Activated T-cell treated with anti-CD3 and anti-CD28 coated beads for 1 hour (primary cell): ENCODE results near the gene HOXA9.

Experiments used
- DNase-seq: peaks from one replicate; pipeline ENCODE4 v3.0.0-alpha.2; 2020; ENCODE audit warnings: low read depth

HOXA9 gene

GRCh38 chr7:27151931-27152815 is 13.2 kb downstream of the HOXA9 start, which contains the start of gene HOXA3:
Gene HOXA3 (minus strand): TSS chr7:27152583. CDS start chr7:27110640, 41,943 bp downstream.
- DNase-seq = no peak

- DNase-seq = no peak
These were observed 13.9 kb downstream of the HOXA9 start for GRCh38 chr7:27151341-27151930.

GRCh38 chr7:27150568-27151340 is 14.6 kb downstream of the HOXA9 start:
- DNase-seq = peak; percentile 53

DNA sequence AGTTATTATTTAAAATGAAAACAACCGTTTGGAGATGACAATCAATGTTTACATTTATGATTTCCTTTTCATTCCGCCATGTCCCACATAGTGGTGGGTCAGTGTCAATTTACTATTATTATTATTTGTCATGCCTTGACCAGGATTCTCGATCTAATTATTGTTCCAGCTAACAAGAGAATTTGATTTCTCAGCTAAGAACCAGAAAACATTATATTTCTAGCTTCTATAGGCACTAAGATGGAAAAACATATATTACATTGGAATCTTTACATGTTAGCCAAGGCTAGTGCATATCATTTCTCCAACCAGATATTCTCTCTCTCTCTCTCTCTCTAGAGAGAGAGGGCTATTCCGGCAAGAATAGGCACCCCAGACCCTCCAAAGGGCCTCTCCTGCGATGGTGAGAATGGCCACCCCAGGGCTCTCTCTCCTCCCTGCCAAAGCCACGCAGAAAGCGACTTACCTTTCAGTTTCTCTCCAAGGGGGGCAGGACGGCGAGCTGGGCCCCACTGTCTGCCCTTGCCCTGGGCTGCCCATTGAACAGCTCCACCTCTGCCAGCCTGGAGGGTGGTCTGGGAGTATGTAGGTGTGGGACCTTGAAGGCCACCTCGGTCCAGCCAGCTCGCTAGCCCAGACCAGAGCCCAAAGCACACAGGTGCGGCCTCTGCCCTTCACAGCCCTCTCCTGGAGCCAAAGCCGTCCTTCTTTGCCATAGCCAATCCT is 15.3 kb downstream of the HOXA9 start:
- no peak for DNase-seq

GRCh38 chr7:27148756-27149641 is 16.3 kb downstream of the HOXA9 start:
- DNase-seq = no peak

DNA sequence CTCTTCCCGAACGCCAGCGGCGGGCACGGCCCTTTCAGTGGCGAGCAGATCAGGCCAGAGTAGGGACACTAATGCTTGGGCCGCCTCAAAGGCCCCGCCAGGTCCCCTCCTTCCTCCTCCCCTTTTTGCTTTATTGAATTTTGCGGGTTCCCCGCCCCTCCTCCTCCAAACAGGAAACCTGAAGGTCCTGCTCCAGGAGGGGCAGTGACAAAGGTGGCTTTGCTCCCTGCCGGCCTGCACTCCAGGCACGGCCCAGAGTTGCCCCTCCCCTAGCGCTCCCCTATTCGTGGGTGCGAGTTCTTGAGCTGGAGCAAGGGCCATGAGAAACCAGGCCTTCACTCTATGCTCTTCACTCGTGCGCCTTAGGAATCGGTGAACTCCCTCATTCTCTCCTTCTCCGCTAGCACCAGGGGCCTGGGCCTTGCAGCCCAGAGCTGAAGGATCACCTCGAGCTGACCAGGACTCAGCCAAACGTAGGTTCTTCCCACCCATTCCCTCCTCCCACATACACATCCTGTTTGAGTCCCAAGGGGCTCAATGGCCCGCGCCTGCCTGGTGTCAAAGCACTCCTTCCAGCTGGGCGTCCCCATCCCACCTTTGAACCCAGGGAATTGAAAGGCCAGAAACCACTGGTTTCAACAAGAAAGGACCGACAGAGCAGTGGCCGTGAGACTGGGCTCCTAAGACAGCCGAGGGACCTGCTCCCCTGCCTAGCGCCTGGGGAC is 17.1 kb downstream of the HOXA9 start:
- no peak for DNase-seq

DNA sequence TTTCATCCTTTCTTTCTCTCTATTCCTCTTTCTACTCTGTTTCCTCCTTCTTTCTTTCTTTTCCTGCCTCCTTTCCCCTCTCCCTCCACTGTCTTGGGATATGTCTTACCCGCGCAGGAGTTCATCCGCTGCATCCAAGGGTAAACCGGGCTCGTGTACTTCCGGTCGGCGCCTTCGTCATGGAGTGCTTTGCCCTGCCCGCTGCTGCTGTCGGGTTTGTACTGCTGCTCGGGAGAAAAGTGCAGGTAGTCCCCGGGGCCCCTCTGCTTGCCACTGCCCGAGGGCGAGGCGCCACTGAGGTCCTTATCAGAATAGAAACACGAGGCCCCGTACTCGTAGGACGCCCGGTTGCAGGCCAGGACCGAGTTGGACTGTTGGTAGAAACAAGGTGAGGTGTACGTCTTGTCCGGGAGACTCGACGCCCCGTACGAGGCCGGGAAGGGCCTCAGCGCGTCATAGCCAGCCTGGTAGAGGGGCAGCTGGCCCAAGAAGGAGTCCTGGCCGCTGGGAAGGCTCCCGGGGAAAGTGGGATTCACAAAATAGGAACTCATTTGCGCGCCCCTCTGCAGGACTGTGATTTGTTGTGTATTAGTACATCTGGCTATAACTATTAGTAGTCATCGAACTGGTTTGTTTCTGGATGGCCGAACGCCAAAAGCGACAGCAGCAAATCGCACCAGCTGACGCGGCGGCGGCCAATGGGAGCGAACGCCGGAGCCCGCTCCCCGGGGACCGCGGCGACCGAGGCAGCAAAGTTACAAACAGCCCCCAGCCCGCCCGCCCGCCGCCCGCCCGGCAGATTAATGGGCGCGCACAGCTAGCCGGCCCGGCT is 17.9 kb downstream of the HOXA9 start, which contains the start of gene HOXA6:
TSS of gene HOXA6 (minus strand) at position 576 of the 832 bp plus-strand sequence. CDS start at position 551, 25 bp downstream.
- DNase-seq = no peak

DNA sequence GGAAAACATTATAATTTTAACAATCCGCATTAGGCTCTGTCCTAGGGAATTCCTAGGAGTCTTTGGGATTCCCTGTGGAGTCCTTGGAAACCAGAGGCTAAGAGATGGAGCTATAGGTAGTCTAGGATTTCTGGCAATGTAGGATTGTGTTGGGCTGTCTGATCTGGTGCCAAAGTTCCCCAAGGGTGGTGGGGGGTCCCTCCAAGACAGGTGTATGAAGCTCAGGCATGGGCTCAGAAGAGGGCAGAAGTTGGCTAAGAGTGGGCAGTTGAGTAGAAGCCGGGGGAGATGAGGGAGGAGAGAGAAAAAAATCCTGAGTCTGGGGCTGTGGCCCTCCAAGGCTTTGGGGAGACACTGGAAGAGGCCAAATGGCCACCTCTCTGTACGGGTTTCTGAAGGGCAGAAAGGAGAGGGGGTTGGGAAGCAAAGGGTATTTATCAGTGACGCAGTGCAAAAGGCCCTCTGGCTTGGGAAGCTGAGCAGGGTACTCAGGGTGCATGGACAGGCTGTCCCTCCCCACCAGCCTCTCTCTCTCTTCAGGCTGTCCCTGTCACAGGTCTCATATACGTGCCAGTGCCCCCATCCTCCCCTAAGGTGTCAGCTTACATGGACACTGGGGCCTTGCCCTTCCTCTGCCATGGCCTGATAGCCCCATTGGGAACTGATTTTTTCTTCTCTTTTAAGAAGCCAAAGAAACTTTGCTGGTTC is 18.7 kb downstream of the HOXA9 start:
- no peak for DNase-seq

DNA sequence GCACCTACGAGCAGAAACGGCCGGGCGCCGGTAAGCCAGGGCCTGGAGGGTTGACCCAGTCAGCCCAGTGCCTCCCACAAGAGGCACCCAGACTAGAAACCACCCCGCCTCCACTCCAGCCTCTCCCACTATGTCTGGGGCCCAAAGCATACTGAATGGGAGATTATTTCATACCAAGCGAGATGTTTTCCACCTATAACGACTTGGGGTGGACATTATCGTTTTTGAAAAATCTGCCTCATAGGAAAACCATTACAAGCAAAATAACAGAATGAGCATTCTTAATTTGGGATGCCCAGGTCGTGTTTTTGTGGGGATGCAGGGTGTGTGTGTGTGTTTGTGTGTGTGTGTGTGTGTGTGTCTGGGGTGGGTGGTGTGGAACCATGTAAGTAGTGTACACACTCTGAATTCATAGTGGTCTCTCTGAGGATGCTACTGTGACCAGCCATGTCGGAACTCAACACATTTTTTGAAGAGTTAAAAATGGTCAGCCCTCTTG is 19.4 kb downstream of the HOXA9 start:
- DNase-seq = no peak

DNA sequence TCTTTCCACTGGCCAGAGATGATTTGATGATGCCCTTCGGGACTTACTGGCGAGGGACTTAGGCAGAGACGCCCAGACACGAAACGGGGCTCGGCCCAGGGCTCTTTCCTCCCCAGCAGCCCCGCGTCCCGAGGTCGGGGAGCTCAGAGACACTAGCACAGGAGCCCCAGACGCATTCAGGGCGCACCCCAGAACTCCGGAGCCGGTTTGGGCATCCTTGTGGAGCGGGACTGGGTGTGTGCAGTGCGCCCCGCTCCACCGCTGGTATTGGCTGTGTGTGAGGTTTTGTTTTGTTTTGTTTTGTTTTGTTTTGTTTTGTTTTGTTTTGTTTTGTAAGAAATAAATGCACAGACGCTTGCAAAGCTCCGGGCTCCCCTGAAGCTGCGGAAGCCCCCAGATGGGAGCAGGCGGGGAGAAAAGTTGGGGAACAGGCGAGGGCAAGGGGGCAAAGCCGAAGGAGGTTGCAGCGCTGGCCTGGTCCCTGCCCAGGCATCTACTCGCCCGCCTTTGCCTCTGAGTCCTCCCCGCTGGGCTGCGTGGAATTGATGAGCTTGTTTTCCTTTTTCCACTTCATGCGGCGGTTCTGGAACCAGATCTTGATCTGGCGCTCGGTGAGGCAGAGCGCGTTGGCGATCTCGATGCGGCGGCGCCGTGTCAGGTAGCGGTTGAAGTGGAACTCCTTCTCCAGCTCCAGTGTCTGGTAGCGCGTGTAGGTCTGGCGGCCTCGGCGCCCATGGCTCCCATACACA is 20.0 kb downstream of the HOXA9 start:
- DNase-seq = no peak

DNA sequence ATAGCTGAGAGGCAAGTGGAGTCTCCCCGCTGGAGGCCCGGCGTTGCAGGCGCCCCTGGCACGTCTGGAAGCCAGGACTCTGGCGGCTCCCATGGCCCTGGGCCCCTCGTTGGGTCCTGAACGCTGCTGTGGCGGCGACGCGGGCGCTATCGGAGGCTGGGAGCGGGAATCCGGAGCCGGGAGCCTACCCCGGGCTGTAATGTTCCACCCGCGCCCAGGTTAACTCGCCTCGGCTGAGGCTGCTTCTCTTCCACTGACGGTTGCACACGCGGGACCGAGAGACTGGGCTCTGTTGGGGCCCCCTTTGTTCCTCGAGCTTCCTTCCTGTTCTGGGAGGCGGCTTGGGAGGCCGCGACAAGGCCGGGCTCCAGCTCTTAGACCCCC is 20.6 kb downstream of the HOXA9 start:
- DNase-seq = no peak

GRCh38 chr7:27143950-27144780 is 21.2 kb downstream of the HOXA9 start:
- no peak for DNase-seq

GRCh38 chr7:27143023-27143949 is 22.1 kb downstream of the HOXA9 start, which contains the start of gene HOXA5:
Gene HOXA5 (minus strand): TSS chr7:27143681. CDS start chr7:27143607, 74 bp downstream.
- DNase-seq = no peak

- DNase-seq = no peak
These were observed 22.7 kb downstream of the HOXA9 start for GRCh38 chr7:27142580-27143022.

- no peak for DNase-seq
These were observed 23.3 kb downstream of the HOXA9 start for GRCh38 chr7:27141923-27142579.
